ENCODE measurements around the gene ARHGEF10L.

ARHGEF10L gene

GRCh38 chr1:17671741-17672140 is 132.2 kb downstream of the ARHGEF10L start:
- no peaks in the 10 kb centered on the region for H3K27me3 ChIP-seq (ENCODE audit: insufficient read depth, poor library complexity, severe bottlenecking)
- no peak for DNase-seq (ENCODE audit: low read depth in 1 of 2, low spot score in 1 of 2)

GRCh38 chr1:17672226-17672625 is 132.7 kb downstream of the ARHGEF10L start:
- DNase-seq (ENCODE audit: low read depth in 1 of 2, low spot score in 1 of 2) = no peak
- Histone ChIP-seq H3K27me3 (ENCODE audit: insufficient read depth, poor library complexity, severe bottlenecking) (no peaks in the 10 kb centered on the region), H3K27ac (replicated peaks) (no peak overlapping the region), H3K4me3 (replicated peaks; ENCODE audit: insufficient read depth, low read length) (no peak overlapping the region)
- no peak for TF ChIP-seq SPI1 (IDR thresholded peaks at IDR 0.05; ENCODE audit: borderline replicate concordance, low read depth)
- no peak for TF ChIP-seq POLR2AphosphoS5 (IDR thresholded peaks at IDR 0.05; ENCODE audit: low read depth)
- TF ChIP-seq, protein P1, sequence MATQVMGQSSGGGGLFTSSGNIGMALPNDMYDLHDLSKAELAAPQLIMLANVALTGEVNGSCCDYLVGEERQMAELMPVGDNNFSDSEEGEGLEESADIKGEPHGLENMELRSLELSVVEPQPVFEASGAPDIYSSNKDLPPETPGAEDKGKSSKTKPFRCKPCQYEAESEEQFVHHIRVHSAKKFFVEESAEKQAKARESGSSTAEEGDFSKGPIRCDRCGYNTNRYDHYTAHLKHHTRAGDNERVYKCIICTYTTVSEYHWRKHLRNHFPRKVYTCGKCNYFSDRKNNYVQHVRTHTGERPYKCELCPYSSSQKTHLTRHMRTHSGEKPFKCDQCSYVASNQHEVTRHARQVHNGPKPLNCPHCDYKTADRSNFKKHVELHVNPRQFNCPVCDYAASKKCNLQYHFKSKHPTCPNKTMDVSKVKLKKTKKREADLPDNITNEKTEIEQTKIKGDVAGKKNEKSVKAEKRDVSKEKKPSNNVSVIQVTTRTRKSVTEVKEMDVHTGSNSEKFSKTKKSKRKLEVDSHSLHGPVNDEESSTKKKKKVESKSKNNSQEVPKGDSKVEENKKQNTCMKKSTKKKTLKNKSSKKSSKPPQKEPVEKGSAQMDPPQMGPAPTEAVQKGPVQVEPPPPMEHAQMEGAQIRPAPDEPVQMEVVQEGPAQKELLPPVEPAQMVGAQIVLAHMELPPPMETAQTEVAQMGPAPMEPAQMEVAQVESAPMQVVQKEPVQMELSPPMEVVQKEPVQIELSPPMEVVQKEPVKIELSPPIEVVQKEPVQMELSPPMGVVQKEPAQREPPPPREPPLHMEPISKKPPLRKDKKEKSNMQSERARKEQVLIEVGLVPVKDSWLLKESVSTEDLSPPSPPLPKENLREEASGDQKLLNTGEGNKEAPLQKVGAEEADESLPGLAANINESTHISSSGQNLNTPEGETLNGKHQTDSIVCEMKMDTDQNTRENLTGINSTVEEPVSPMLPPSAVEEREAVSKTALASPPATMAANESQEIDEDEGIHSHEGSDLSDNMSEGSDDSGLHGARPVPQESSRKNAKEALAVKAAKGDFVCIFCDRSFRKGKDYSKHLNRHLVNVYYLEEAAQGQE (IDR thresholded peaks at IDR 0.05; ENCODE audit: insufficient replicate concordance, low read depth) = no peak
- TF ChIP-seq GABPA (IDR thresholded peaks at IDR 0.05; ENCODE audit: low read depth) = no peak
- TF ChIP-seq, protein P2, sequence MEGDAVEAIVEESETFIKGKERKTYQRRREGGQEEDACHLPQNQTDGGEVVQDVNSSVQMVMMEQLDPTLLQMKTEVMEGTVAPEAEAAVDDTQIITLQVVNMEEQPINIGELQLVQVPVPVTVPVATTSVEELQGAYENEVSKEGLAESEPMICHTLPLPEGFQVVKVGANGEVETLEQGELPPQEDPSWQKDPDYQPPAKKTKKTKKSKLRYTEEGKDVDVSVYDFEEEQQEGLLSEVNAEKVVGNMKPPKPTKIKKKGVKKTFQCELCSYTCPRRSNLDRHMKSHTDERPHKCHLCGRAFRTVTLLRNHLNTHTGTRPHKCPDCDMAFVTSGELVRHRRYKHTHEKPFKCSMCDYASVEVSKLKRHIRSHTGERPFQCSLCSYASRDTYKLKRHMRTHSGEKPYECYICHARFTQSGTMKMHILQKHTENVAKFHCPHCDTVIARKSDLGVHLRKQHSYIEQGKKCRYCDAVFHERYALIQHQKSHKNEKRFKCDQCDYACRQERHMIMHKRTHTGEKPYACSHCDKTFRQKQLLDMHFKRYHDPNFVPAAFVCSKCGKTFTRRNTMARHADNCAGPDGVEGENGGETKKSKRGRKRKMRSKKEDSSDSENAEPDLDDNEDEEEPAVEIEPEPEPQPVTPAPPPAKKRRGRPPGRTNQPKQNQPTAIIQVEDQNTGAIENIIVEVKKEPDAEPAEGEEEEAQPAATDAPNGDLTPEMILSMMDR (IDR thresholded peaks at IDR 0.05; ENCODE audit: insufficient read depth, low read length) = no peak

More at GRCh38 chr1:17671741-17672140, 132.2 kb downstream of the ARHGEF10L start:
- TF ChIP-seq, protein P1 (IDR thresholded peaks at IDR 0.05; ENCODE audit: insufficient replicate concordance, low read depth) = no peak
- TF ChIP-seq GABPA (IDR thresholded peaks at IDR 0.05; ENCODE audit: low read depth) = no peak
- TF ChIP-seq, protein P2 (IDR thresholded peaks at IDR 0.05; ENCODE audit: insufficient read depth, low read length) = no peak
- no peak for TF ChIP-seq SPI1 (IDR thresholded peaks at IDR 0.05; ENCODE audit: borderline replicate concordance, low read depth)
- TF ChIP-seq POLR2AphosphoS5 (IDR thresholded peaks at IDR 0.05; ENCODE audit: low read depth) = no peak
- H3K27ac ChIP-seq (replicated peaks) = no peak overlapping the region
- no peak overlapping the region for H3K4me3 ChIP-seq (replicated peaks; ENCODE audit: insufficient read depth, low read length)

DNA sequence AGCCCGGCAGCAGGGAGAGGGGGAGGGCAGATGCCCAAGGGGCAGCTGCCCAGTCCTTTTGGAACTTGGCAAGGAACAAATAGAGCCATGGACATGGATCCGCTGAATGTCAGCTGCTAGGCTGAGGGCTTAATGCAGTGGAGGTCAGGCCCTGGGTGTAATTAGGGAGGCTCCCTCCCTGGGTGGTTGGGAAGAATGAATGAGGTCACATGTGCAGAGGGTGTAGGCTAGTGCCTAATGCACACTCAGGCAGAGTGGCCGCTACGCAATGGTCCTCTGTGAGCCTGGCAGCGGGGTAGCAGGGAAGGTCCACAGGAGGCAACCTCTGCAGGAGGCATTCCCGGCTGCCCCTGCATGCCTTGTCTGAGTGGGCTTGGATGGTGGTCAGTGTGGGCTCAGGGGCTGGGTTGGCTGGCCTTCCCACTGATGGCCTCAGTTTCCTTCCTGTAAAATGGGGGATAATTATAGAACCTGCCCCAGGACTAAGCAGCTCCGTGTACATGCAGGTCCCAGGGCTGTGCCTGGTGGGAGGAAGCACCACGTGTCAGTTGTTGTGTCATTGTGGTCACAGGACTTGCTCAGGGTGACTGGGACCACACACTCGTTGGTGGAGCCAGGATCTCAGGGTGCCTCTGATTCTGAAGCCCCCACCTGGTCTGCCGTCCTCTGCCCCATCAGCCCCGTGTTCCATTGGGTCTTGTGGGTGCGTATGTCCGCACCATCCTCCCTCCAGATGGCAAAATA is 134.0 kb downstream of the ARHGEF10L start:
- Histone ChIP-seq H3K4me3 (replicated peaks; ENCODE audit: insufficient read depth, low read length) (no peak overlapping the region), H3K27ac (replicated peaks) (no peak overlapping the region), H3K27me3 (ENCODE audit: insufficient read depth, poor library complexity, severe bottlenecking) (no peaks in the 10 kb centered on the region)
- peak in 1 of 2 experiments; percentile 14 for DNase-seq (ENCODE audit: low read depth in 1 of 2, low spot score in 1 of 2)
- TF ChIP-seq, protein P2 (IDR thresholded peaks at IDR 0.05; ENCODE audit: insufficient read depth, low read length) = no peak
- no peak for TF ChIP-seq GABPA (IDR thresholded peaks at IDR 0.05; ENCODE audit: low read depth)
- TF ChIP-seq, protein P1 (IDR thresholded peaks at IDR 0.05; ENCODE audit: insufficient replicate concordance, low read depth) = no peak
- no peak for TF ChIP-seq POLR2AphosphoS5 (IDR thresholded peaks at IDR 0.05; ENCODE audit: low read depth)
- no peak for TF ChIP-seq SPI1 (IDR thresholded peaks at IDR 0.05; ENCODE audit: borderline replicate concordance, low read depth)
